AG08396 (cell line): ENCODE measurements around the gene SF3B6.
A peak's percentile ranks its signal among the peaks of the same experiment; 100 is the strongest.
"Not testable (repeated sequence)": the region's sequence is repeated elsewhere in the genome, so short reads cannot be mapped to it uniquely, and the experiment has no call there.

Source experiments
- DNase-seq: peaks from one replicate; pipeline ENCODE4 v3.0.0; 2012; ENCODE audit warnings: low spot score, mixed read lengths

Gene SF3B6

GRCh38 chr2:24093270-24093669, 17.1 kb upstream of the SF3B6 start:
- DNase-seq: not testable (repeated sequence)

GRCh38 chr2:24088821-24089359, 12.8 kb upstream of the SF3B6 start:
- no peak for DNase-seq

- no peak for DNase-seq
Observed at GRCh38 chr2:24087032-24087431, 10.9 kb upstream of the SF3B6 start.

GRCh38 chr2:24086241-24086640, 10.1 kb upstream of the SF3B6 start:
- no peak for DNase-seq

DNA sequence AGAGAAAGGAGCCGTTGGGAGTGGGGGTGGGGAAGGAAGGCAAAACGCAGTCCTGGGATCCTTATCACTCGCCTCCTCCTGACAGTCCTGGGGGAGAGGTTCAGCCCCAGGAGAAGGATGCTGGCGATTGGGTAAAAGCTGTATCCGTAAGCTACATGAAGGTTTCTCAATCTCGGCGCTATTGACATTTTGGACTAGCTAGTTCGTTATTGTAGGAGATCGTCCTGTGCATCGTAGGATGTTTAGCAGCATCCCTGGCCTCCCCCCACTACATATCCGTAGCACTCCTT, 9.0 kb upstream of the SF3B6 start:
- DNase-seq: peak; percentile 64

DNA sequence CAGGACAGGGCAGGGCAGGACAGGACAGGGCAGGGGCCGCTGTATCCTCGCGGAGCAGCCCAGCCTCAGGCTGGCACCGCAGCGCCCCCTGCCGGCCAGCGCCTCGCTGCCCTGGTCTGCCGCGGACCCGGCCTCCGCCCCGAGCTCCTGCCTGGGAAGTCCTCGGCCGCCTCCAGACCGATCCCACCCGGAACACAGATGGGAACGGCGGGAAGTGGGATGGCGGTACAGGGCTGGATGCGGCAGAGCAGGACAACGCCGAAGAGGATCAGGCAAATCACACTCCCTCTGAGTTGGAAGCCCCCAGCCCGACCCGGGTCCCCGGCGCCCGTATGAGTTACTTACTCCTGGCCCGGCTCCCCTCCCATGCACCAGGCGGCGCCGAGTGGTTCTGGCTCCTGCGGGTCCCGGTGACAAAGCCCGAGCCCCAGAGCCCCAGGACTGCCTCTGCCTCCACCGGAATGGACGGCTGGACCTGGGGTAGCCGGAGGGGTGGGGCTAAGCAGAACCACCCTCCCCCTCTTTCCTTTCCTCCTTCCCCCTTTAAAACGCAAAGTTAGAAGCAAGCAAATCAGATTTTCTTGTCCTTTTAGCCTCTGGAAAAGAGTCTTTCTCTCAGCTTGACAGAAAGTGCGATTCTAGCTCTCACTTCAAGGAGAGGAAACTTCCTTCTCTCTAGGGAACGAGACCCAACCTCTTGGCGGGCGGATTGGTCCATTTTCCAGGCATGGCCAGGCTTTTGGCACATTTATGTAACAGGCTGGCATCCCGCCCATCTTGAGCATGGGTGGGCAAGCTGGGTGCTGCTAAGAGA, 8.5 kb upstream of the SF3B6 start, which contains the start of gene TP53I3:
Gene TP53I3 (minus strand): TSS at position 449 of the 814 bp plus-strand sequence. CDS start 508 bp downstream, outside the sequence.
- peak; percentile 94 for DNase-seq

GRCh38 chr2:24083567-24084385, 7.7 kb upstream of the SF3B6 start:
- peak; percentile 75 for DNase-seq

DNA sequence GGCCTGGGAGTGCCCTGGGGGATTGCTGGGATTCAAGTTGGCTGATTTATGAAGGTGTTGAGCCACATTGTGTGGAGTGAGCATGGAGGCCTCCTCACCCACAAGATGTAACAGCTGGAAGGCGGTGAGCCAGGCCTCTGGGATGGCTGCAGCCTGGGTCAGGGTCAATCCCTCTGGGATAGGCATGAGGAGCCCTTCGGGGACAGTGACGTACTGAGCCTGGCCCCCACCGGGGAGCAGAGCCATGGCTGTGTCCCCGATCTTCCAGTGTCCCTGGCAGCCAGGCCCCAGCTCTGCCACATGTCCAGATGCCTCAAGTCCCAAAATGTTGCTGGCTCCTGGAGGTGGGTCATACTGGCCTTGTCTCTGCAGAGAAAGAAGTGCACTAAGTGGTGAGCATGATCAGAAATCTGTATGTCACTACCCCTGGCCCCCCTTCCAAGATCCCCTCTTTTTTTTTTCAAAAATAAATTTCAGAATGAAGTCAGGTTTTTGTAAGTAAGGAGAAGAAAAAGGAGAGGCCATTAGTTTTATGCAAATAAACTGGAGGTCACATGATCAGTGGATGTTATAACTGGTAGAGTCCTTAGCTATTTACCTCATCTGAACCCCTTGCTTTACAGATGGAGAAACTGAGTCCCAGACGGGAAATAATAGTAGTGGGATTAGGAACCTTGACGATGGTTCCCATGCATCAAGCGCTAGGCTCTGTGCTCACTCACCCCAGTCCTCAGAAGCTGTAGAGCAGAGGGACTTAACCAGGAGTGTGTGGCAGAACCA, 6.9 kb upstream of the SF3B6 start:
- DNase-seq: no peak

GRCh38 chr2:24080701-24081100, 4.6 kb upstream of the SF3B6 start:
- no peak for DNase-seq

DNA sequence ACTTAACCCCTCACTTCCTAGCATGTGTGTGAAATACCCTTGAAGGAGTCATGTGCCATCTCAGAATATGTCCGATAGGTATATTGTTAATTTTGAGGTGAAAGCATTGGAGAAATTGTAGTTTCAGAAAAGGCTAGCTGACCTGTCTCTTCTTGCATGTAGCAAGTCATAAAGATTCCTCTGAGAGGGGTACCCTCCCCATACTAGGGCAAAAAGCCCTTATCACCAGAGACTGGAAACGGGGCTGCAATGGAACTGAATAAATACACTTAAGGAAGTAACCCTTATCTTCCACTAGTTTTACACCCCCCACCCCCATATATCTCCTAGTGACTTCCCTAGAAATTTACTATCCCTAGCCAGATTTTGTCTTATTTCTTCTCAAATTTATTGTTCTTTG, 1.8 kb upstream of the SF3B6 start:
- DNase-seq: no peak

- DNase-seq: no peak
Observed at GRCh38 chr2:24077535-24077877, 1.4 kb upstream of the SF3B6 start.

GRCh38 chr2:24076849-24077534, 866 bp upstream of the SF3B6 start:
- peak; percentile 9 for DNase-seq

- no peak for DNase-seq
Observed at GRCh38 chr2:24075259-24075658, 867 bp downstream of the SF3B6 start.

- no peak for DNase-seq
Observed at GRCh38 chr2:24073816-24074215, 2.3 kb downstream of the SF3B6 start.

DNA sequence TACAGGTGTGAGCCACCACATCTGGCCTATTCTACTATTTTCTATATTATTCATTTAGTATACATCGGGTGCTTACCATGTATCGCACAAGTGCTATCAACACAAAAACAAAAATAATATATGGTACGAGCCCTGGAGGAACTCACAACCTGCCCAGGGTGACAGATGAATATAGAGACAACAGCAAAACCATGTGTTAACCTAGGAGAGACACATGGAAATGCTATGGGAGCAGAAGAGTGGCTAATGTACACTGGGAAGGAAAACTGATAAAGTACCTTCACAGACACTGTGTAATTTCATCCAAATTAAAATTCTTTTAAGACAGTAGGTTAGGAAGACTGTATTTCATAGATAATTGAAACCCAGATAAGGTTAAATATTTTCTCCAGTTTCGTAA, 3.9 kb downstream of the SF3B6 start:
- no peak for DNase-seq

DNA sequence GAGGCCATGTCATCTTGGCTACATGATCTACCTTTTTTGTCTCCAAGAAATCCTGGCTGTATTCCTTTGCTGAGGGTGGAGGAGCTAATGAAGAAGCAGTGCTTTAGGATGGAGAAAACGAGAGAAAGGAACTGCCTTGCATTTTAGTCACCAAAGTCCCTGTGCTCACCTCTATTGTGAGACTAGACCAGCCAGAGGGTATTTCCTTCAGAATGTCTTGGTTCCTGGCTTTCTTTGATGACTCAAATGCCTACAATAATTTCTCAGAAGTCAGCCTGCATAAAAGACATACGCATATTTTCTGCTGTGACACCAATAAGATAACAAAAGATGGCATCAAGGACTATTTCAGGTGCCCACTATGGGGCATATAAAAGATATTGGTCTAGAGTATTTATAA, 10.8 kb downstream of the SF3B6 start:
- DNase-seq: no peak

DNA sequence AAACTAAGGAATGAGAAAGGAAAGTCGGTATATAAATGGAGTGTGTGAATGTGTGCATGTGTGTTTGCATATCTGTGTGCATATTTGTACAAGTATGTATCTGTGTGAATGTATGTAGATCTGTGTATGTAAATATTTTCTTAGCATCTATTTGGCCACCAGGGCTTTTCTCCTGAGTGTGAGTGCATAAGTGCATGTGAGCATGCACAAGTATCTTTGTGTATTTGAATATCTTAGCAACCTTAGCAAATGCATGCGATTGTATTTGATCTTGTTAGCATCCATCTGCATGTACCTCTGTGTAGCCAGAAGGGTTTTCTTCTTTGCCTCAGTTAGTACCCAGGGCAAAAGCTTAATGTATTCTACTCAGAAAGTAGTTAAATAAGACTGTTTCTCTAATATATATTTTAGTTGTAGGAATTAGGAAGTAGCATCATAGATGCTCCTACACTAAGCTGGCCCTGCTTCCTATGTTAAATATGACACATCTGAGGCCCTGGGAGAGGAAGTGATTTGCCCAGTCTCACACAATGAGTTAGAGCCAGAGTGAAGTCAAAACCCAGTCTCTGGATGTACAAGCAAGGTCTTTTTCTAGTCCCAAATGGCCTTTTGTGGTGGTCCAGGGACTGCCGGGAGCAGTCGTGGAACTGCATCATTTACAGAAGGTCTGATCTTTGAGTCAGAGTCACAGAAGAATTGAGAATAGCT, 17.4 kb downstream of the SF3B6 start:
- no peak for DNase-seq

DNA sequence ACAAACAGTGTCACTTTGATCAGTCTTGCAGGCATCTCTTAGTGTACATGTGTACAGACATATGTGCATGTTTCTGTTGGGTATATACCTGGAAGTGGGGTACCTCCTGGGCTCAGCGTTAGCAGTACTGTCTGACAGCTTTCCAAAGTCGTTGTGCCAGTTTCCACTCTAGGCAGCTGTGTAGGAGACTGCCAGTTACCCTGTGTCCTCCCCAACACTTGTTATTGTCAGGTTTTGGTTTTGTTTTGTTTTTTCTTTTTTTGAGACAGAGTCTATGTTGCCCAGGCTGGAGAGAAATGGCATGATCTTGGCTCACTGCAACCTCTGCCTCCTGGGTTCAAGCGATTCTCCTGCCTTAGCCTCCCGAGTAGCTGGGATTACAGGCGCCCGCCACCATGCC, 20.4 kb downstream of the SF3B6 start:
- DNase-seq: no peak

GRCh38 chr2:24054366-24055010, 21.6 kb downstream of the SF3B6 start:
- DNase-seq: no peak

DNA sequence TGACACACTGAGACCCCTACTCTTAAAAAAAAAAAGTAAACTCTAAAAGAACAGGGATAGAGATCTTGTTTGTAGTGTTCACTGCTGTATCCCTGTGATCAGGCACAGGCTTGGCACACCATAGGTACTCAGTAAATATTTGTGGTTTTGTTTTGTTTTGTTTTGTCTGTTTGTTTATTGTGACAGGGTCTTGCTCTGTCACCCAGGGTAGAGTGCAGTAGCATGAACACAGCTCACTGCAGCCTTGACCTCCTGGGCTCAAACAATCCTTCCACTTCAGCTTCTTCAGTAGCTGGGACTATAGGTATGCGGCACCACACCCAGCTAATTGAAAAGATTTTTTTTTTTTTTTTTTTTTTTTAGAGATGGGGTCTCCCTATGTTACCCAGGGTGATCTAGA, 23.2 kb downstream of the SF3B6 start:
- DNase-seq: no peak

DNA sequence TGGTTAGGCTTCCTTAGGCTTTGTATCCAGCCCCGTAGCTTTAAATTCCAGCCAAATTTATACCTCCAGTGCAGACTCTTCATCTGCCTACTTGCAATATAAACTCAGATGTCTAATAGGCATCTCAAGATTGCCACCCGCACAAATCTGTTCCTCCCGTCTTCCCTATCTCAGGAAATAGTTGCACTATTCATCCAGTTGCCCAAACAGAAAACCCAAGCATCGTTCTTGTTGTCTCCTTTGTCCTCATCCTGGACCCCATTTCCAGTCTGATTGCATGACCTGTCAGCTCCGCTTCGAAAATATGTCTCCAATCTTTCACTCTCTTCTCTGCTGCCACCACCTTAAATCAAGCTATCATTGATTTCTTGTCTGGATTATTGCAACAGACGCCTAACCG, 24.3 kb downstream of the SF3B6 start:
- no peak for DNase-seq
